HG03039 (cell line): ENCODE results near the gene DHRSX.
"Not testable (repeated sequence)": the region's sequence is repeated elsewhere in the genome, so short reads cannot be mapped to it uniquely, and the experiment has no call there.

Experiments used
- ATAC-seq: cut with Tn5 transposase; IDR thresholded peaks from one replicate; pipeline ENCODE4 v1.9.1; 2021; ENCODE audit warnings: mild to moderate bottlenecking, moderate library complexity; ENCODE audit not compliant: unreplicated experiment

The DHRSX gene

GRCh38 chrX:2398064-2398656, 102.6 kb downstream of the DHRSX start:
- no peak for ATAC-seq

DNA sequence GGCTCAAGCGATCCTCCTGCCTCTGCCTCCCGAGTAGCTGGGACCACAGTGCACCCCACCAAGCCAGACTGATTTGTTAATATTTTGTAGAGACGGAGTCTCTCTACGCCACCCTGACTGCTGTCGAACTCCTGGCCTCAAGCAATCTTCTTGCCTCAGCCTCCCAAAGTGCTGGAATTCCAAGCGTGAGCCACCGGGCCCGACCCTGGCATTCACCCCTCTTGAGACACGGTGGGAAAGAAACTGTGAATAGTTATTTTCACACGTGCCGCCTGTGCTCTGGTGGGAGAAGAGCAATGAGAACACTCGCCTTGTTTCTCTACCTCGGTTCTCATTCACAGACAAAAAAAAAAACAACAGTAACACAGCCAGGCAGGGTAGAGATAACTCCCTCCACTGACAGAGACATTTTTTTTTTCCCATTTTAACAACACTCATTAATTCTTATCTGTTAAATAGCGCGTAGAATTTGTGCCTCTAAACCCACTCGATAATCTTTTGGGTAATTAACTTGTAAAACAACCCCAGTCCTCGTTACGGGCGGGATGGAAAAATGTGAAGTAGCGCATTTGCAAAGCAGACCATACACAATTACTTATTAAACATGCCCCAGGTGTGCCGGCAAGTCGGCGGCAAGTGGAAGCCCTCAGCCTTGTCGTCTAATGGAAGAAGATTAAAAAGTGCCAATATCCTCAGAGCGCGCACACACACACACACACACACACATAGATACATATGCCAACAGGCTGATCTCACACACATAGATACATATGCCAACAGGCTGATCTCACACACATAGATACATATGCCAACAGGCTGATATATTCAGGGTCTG, 103.3 kb downstream of the DHRSX start:
- no peak for ATAC-seq

- no peak for ATAC-seq
Observed at GRCh38 chrX:2395261-2395992, 105.3 kb downstream of the DHRSX start.

GRCh38 chrX:2391869-2392606, 108.7 kb downstream of the DHRSX start:
- ATAC-seq, result no peak

DNA sequence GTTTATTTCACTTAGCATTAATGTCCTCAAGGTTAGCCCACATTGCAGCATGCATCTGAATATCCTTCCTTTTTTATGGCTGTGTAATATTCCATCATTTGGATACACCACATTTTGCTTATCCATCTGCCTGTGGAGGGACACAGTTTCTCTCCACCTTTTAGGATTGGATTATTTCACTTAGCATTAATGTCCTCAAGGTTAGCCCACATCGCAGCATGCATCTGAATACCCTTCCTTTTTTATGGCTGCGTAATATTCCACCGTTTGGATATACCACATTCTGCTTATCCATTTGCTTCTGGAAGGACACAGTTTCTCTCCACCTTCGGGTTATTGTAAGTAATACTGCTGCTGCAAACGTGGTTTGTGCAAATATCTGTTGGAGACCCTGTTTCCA, 110.0 kb downstream of the DHRSX start:
- ATAC-seq, result no peak

DNA sequence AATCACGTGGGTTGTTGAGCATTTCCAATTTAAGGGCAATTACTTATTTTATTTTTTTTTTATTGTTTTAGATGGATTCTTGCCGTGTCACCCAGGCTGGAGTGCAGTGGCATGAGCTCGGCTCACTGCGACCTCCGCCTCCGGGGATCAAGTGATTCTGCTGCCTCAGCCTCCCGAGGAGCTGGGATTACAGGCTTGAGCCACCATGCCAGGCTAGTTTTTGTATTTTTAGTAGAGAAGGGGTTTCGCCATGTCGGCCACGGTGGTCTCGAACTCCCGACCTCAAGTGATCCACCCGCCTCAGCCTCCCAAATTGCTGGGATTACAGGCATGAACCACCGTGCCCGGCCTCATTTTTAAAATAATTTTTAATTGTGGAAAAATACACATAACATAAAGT, 111.0 kb downstream of the DHRSX start:
- not testable (repeated sequence) for ATAC-seq

DNA sequence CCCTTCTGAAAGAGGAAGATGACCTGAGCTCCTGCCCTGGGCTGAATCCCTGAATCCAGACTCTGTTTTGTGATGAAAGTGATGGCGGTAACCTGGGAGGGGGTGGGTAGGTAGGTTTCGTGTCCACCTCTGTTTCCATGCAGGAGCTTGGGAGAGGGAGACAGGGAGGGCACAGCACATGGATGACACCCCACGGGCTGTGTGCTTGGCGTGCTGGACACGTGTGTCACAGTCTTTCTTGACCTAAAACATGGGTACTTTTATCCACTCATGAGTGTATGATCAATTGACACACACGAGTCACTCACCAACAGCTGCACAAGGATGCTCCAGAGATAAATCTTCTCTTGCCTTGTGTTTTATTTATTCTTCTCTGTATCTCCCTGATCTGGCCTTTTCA, 111.5 kb downstream of the DHRSX start:
- no peak for ATAC-seq

DNA sequence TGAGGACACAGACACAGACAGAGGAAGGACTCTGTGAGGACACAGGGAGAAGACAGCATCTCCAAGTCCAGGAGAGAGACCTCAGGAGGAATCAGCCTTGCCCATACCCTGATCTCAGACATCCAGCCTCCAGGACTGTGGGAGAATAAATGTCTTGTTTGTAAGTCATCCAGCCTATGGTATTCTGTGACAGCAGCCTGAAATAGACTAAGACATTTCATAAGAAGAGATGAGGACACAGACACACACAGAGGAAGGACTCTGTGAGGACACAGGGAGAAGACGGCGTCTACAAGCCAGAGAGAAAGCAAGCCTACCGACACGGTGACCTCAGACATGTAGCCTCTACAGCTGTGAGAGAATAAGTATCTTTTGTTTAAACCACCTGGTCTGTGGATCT, 112.1 kb downstream of the DHRSX start:
- ATAC-seq, result no peak

- no peak for ATAC-seq
Observed at GRCh38 chrX:2387614-2388239, 113.0 kb downstream of the DHRSX start.

- ATAC-seq, result no peak
Observed at GRCh38 chrX:2385224-2385623, 115.6 kb downstream of the DHRSX start.

DNA sequence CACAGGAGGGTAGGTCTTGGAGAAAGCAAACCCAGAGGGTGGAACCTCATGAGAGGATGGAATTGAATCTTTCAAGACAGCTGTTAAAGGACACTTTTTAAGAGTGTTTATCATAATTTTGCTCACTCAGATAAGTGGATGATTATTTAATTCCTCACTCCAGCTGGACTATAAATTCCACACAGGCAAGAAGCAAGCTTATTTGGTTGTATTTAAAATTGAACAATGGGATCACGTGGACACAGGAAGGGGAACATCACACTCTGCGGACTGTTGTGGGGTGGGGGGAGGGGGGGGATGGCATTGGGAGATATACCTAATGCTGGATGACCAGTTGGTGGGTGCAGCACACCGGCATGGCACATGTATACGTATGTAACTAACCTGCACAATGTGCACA, 116.3 kb downstream of the DHRSX start:
- ATAC-seq, result no peak

GRCh38 chrX:2383735-2384134, 117.0 kb downstream of the DHRSX start:
- no peak for ATAC-seq

DNA sequence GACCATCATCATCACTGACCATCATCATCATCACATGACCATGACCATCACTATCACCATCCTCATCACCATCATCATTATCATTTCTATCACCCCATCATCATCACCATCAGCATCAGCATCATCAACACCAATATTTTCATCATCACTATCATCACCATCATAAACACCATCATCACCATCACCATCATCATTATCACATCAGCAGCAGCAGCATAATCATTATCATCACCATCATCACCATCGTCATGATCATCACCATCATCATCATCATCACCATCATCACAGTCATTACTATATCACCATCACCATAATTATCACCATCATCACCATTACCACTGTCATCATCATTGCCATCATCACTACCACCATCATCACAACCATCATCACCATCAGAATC, 117.6 kb downstream of the DHRSX start:
- no peak for ATAC-seq

DNA sequence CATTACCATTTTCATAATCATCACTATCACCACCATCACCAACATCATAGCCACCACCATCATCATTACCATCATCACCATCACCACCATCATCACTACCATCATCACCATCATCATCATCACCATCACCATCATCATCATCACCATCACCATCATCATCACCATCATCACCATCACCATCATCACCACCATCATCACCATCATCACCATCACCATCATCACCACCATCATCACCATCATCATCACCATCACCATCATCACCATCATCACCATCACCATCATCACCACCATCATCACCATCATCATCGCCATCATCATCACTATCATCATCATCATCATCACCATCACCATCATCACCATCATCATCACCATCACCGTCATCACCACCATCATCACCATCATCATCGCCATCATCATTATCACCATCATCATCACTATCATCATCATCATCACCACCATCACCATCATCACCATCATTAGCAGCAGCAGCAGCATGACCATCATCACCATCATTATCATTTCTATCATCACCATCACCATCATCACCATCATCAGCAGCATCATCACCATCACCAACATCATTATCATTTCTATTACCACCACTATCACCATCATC, 118.2 kb downstream of the DHRSX start:
- not testable (repeated sequence) for ATAC-seq

DNA sequence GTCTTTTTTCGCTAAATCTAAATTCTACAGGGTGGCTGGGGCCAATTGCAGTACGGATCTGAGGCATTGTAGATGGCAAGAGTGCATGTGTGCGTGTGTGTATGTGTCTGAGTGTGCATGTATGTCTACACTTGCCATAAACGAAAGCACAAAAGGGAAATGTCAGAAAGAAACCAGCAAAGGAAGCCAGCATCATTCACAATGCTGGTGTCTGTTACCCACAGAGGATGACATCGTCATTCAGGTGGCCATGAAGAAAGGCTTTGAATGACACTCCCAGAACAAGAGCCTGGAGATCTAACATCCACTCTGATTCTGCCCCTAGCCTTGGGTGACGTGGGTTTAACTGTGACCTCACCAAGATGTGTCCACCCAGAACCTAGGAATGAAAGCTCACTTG, 124.6 kb downstream of the DHRSX start:
- no peak for ATAC-seq

GRCh38 chrX:2374086-2374485, 126.7 kb downstream of the DHRSX start:
- ATAC-seq, result no peak

DNA sequence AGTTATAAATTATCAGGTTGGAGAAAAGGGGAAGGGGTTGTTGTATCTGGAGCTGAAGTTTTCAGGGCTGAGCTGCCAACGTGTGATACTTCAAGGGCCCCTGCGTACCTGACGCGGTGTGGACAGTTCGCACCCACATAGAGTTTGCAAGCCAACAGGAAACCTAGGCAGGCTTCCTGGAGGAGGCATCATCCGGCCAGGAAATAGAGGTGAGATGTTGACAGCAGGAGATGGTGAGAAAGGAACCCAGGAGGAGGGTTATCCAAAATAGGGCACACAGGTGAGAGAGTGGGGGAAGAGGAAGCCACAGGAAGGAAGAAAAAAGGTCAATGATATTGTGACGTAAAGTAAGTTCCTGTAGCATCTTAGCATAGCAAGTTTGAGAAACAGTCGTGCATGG, 127.2 kb downstream of the DHRSX start:
- ATAC-seq, result no peak

- ATAC-seq, result no peak
Observed at GRCh38 chrX:2371026-2371711, 129.6 kb downstream of the DHRSX start.

GRCh38 chrX:2370456-2370855, 130.3 kb downstream of the DHRSX start:
- no peak for ATAC-seq

DNA sequence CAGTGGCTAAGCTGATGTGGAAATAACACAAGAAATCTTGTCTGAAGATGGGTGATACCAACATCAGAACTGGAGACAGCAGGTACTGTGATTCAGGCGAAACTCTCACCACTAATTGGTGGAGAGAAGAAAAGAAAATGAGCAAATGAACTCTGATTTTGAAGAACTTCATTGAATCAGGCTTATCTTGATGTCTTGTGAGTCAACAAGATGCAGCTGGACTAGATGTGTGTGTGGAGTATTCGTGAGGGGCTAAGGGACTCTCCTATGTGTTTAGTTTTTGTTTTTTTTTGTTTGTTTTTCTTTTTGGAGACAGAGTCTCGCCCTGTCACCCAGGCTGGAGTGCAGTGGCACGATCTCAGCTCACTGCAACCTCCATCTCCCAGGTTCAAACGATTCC, 131.6 kb downstream of the DHRSX start:
- ATAC-seq, result no peak
